GM12878 (cell line): Measurements from ENCODE around the gene PLEKHH2. TPM values are rescaled to one million over a fixed set of nuclear protein-coding genes. Genes with fewer than 3 reads are reported as not detected.

ENCODE experiments used
- ASH2L ChIP-seq: fragments of 300-600, 200-600 bp; sonication (generic); IDR thresholded peaks from 2 replicates; pipeline ENCODE4 v1.6.1; 2017; ENCODE audit warnings: low read depth, mild to moderate bottlenecking, borderline replicate concordance
- ATF3 ChIP-seq: IDR thresholded peaks from 2 replicates; pipeline ENCODE4 v1.6.1; 2011; ENCODE audit warnings: low read depth, mild to moderate bottlenecking, low read length, moderate library complexity, borderline replicate concordance; ENCODE audit errors: extremely low read depth
- BCL11A ChIP-seq: IDR thresholded peaks from 2 replicates; pipeline ENCODE4 v1.6.1; 2011; ENCODE audit warnings: low read depth, low read length
- BMI1 ChIP-seq: fragments of 450-650 bp; IDR thresholded peaks from 2 replicates; pipeline ENCODE4 v1.6.1; 2016; ENCODE audit warnings: mild to moderate bottlenecking, moderate library complexity, borderline replicate concordance
- BRCA1 ChIP-seq: IDR thresholded peaks from 2 replicates; pipeline ENCODE4 v1.6.1; 2011; ENCODE audit warnings: low read depth, low read length, improper control_type of control experiment
- EZH2 ChIP-seq: IDR thresholded peaks from 2 replicates; pipeline ENCODE4 v1.6.1; 2012; ENCODE audit warnings: low read depth, mild to moderate bottlenecking, control low read depth, inconsistent platforms, low read length, borderline replicate concordance; ENCODE audit not compliant: control insufficient read depth
- JUNB ChIP-seq: IDR thresholded peaks from 2 replicates; pipeline ENCODE4 v1.6.1; 2016; ENCODE audit warnings: antibody characterized with exemption, mild to moderate bottlenecking
- KAT2A ChIP-seq: conservative IDR thresholded peaks from 2 replicates; pipeline ENCODE4 v1.6.1; 2011; ENCODE audit warnings: low read depth, low read length; ENCODE audit not compliant: control insufficient read depth
- NFXL1 ChIP-seq: fragments of 450-650 bp; IDR thresholded peaks from 2 replicates; pipeline ENCODE4 v1.6.1; 2017; ENCODE audit warnings: antibody characterized with exemption, mild to moderate bottlenecking, borderline replicate concordance
- POLR2AphosphoS2 ChIP-seq: IDR thresholded peaks from 2 replicates; pipeline ENCODE4 v1.6.1; 2011; ENCODE audit warnings: low read depth, mild to moderate bottlenecking, low read length, improper control_type of control experiment, moderate library complexity
- REST ChIP-seq: IDR thresholded peaks from 2 replicates; pipeline ENCODE4 v1.6.1; 2012; ENCODE audit warnings: mild to moderate bottlenecking, low read depth, low read length
- SIN3A ChIP-seq: IDR thresholded peaks from 2 replicates; pipeline ENCODE4 v1.6.1; 2012; ENCODE audit warnings: low read depth, low read length, improper control_type of control experiment
- SIX5 ChIP-seq: IDR thresholded peaks from 2 replicates; pipeline ENCODE4 v1.6.1; 2011; ENCODE audit warnings: mild to moderate bottlenecking, low read depth, low read length, moderate library complexity; ENCODE audit not compliant: severe bottlenecking
- SP1 ChIP-seq: IDR thresholded peaks from one replicate; pipeline ENCODE4 v1.6.1; 2011; ENCODE audit warnings: low read depth, low read length
- STAT1 ChIP-seq: fragments of 450-650 bp; conservative IDR thresholded peaks from 2 replicates; pipeline ENCODE4 v1.6.1; 2014; ENCODE audit warnings: antibody characterized with exemption, mild to moderate bottlenecking
- USF1 ChIP-seq: IDR thresholded peaks from 2 replicates; pipeline ENCODE4 v1.6.1; 2011; ENCODE audit warnings: borderline replicate concordance, low read depth, mild to moderate bottlenecking, moderate library complexity, mixed read lengths, low read length; ENCODE audit not compliant: insufficient read depth; ENCODE audit errors: extremely low read length
- WRNIP1 ChIP-seq: IDR thresholded peaks from 2 replicates; pipeline ENCODE4 v1.6.1; 2011; ENCODE audit warnings: low read depth, low read length, improper control_type of control experiment, borderline replicate concordance
- YY1 ChIP-seq: IDR thresholded peaks from 2 replicates; pipeline ENCODE4 v1.6.1; 2011; ENCODE audit warnings: low read depth, mild to moderate bottlenecking, low read length
- ZBED1 ChIP-seq: IDR thresholded peaks from 2 replicates; pipeline ENCODE4 v1.6.1; 2016; ENCODE audit warnings: borderline replicate concordance
- ZBTB40 ChIP-seq: fragments of 450-650 bp; IDR thresholded peaks from 2 replicates; pipeline ENCODE4 v1.6.1; 2016; ENCODE audit warnings: mild to moderate bottlenecking, moderate library complexity, borderline replicate concordance
- ZNF274 ChIP-seq: IDR thresholded peaks from one replicate; pipeline ENCODE4 v1.8.0; 2011; ENCODE audit not compliant: insufficient read length, insufficient read depth
- polyA plus RNA-seq, 11 experiments: library from polyadenylated mRNA; depleted of rRNA in 4 of 11; unstranded in 6 of 11; stranded (reverse) in 5 of 11; fragments of >200 nt; fragmentation: Nextera tagmentation in 4 of 11; fragmentation: Illumina TruSeq in 1 of 11; extraction: Ambion mirVana in 4 of 11; extraction: Trizol in 1 of 11; gene quantifications; 1 replicate in 1 of 11; 2 replicates in 10 of 11; pipeline versions ENCODE4 v1.2.1 to v1.2.3, GENCODE V29; 2011 to 2016; ENCODE audit warnings: inconsistent platforms in 2 of 11, missing spikeins in 2 of 11, low read depth in 1 of 11
- total RNA-seq, 4 experiments: library from RNA; depleted of rRNA in 3 of 4; stranded (reverse); fragments of >200 nt in 3 of 4; fragmentation: Illumina TruSeq in 1 of 4; extraction: Trizol in 1 of 4; gene quantifications; 2 replicates each; pipeline versions ENCODE4 v1.2.1 to v1.2.3, GENCODE V29; 2013 to 2021

Gene PLEKHH2
- total and polyA plus RNA-seq, 10 of the 15 experiments (the other 5 are each of a cell fraction or from before 2014, with no cell fraction given), result not detected

- no peak for TF ChIP-seq NFXL1
- TF ChIP-seq REST, result no peak
- TF ChIP-seq WRNIP1, result no peak
- TF ChIP-seq ZBED1, result no peak
- no peak for TF ChIP-seq BMI1
- TF ChIP-seq ASH2L, result 0 out of 2 replicates have a peak, but pooled peaks have one; percentile 54
- TF ChIP-seq USF1, result no peak
- peak; percentile 93 for TF ChIP-seq ZBTB40
- no peak for TF ChIP-seq STAT1
- peak; percentile 85 for TF ChIP-seq YY1
- TF ChIP-seq ATF3, result no peak
- no peak for TF ChIP-seq BCL11A
- TF ChIP-seq KAT2A, result no peak
- peak; percentile 77 for TF ChIP-seq SP1
- TF ChIP-seq JUNB, result peak; percentile 17; the same call in 1 of the 2 replicates
- no peak for TF ChIP-seq ZNF274
- peak; percentile 81 for TF ChIP-seq BRCA1
- peak; percentile 95; the same call in 1 of the 2 replicates for TF ChIP-seq SIN3A
- peak; percentile 37 for TF ChIP-seq SIX5
- peak; percentile 85 for TF ChIP-seq POLR2AphosphoS2
- TF ChIP-seq EZH2, result no peak
These were observed 41.3 kb upstream of the PLEKHH2 start, which contains the start of gene THADA (continued) for GRCh38 chr2:43595603-43596412.
